Measurements from ENCODE around the gene ATP2A2. TPM values are rescaled to one million over a fixed set of nuclear protein-coding genes. Genes with fewer than 3 reads are reported as not detected.

Gene ATP2A2
- polyA plus RNA-seq, 1 donor (not counting 4 experiments of a cell fraction or from before 2014, with no cell fraction given), result 127 TPM

GRCh38 chr12:110349514-110350151 lies 68.6 kb downstream of the ATP2A2 start:
- Histone ChIP-seq H3K79me2 (ENCODE audit: control insufficient read depth, insufficient read depth, low read length) (peaks cover 6% of the 10 kb centered on the region), H4K20me1 (ENCODE audit: control insufficient read depth, extremely low read depth, insufficient read depth, low read length) (no peaks in the 10 kb centered on the region), H2AFZ (ENCODE audit: control insufficient read depth, low read length) (no peak overlapping the region), H3K27ac (ENCODE audit: control insufficient read depth, insufficient read depth, low read length) (no peak overlapping the region), H3K4me2 (ENCODE audit: control insufficient read depth, extremely low read depth, insufficient read depth, low read depth, low read length) (no peak overlapping the region), H3K27me3 (ENCODE audit: control insufficient read depth, extremely low read depth, insufficient read depth, low read length) (no peaks in the 10 kb centered on the region), H3K9me1 (ENCODE audit: control insufficient read depth, extremely low read depth, insufficient read depth, low read length) (no peaks in the 10 kb centered on the region), H3K9ac (ENCODE audit: control insufficient read depth, extremely low read depth, insufficient read depth, low read length) (no peak overlapping the region), H3K4me1 (ENCODE audit: control insufficient read depth, extremely low read depth, insufficient read depth, low read length) (peaks cover 15% of the 10 kb centered on the region), H3K4me3 (ENCODE audit: control insufficient read depth in 2 of 3, extremely low read depth in 1 of 3, insufficient read depth in 2 of 3, low read depth in 1 of 3, low read length in 3 of 3) (no peak overlapping the region), H3K9me3 (ENCODE audit: control insufficient read depth, low read depth, low read length) (no peaks in the 10 kb centered on the region), H3K36me3 (ENCODE audit: control insufficient read depth in 2 of 2, extremely low read depth in 1 of 2, insufficient read depth in 2 of 2, low read length in 2 of 2) (peaks cover 44 to 53% of the 10 kb centered on the region in 2 experiments)
- dilution Hi-C loops (cut with MboI; ENCODE audit: extremely low pct_ligation_motif_present, low sequenced_read_pairs), result no loop called here
- no peak for FAIRE-seq
- DNase-seq (ENCODE audit: low read depth, low spot score), result no peak
- TF ChIP-seq EZH2 (IDR thresholded peaks at IDR 0.05; ENCODE audit: low read length), result no peak

DNA sequence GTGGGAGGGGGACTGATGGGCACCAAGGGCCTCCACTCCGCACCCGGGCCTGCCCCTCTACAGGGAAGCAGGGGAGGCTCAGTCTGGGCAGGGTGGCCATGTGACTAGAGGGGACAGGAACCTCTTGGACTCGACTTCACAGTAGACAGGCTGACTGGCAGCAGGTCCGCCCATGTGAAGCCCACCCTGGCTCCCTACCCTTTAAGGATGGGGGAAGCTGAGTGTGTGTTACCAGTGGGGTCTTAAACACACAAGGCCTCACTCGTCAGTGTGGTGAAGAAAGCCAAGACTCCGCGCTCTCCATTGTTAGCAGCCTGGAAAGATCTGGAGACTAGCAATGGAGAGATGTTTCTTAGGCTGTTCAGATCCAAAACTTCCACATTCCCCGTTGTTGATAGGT lies 70.1 kb downstream of the ATP2A2 start:
- Histone ChIP-seq H3K27ac (ENCODE audit: control insufficient read depth, insufficient read depth, low read length) (no peak overlapping the region), H2AFZ (ENCODE audit: control insufficient read depth, low read length) (no peak overlapping the region), H3K4me3 (ENCODE audit: control insufficient read depth in 2 of 3, extremely low read depth in 1 of 3, insufficient read depth in 2 of 3, low read depth in 1 of 3, low read length in 3 of 3) (no peak overlapping the region), H3K27me3 (ENCODE audit: control insufficient read depth, extremely low read depth, insufficient read depth, low read length) (no peaks in the 10 kb centered on the region), H3K9me1 (ENCODE audit: control insufficient read depth, extremely low read depth, insufficient read depth, low read length) (no peaks in the 10 kb centered on the region), H3K4me2 (ENCODE audit: control insufficient read depth, extremely low read depth, insufficient read depth, low read depth, low read length) (no peak overlapping the region), H3K79me2 (ENCODE audit: control insufficient read depth, insufficient read depth, low read length) (peaks cover 2% of the 10 kb centered on the region), H4K20me1 (ENCODE audit: control insufficient read depth, extremely low read depth, insufficient read depth, low read length) (no peaks in the 10 kb centered on the region), H3K9ac (ENCODE audit: control insufficient read depth, extremely low read depth, insufficient read depth, low read length) (no peak overlapping the region), H3K9me3 (ENCODE audit: control insufficient read depth, low read depth, low read length) (no peaks in the 10 kb centered on the region), H3K4me1 (ENCODE audit: control insufficient read depth, extremely low read depth, insufficient read depth, low read length) (peaks cover under 1% of the 10 kb centered on the region), H3K36me3 (ENCODE audit: control insufficient read depth in 2 of 2, extremely low read depth in 1 of 2, insufficient read depth in 2 of 2, low read length in 2 of 2) (peaks cover 34 to 38% of the 10 kb centered on the region in 2 experiments)
- dilution Hi-C loops (cut with MboI; ENCODE audit: extremely low pct_ligation_motif_present, low sequenced_read_pairs), result no loop called here
- no peak for TF ChIP-seq EZH2 (IDR thresholded peaks at IDR 0.05; ENCODE audit: low read length)
- TF ChIP-seq, protein P1, sequence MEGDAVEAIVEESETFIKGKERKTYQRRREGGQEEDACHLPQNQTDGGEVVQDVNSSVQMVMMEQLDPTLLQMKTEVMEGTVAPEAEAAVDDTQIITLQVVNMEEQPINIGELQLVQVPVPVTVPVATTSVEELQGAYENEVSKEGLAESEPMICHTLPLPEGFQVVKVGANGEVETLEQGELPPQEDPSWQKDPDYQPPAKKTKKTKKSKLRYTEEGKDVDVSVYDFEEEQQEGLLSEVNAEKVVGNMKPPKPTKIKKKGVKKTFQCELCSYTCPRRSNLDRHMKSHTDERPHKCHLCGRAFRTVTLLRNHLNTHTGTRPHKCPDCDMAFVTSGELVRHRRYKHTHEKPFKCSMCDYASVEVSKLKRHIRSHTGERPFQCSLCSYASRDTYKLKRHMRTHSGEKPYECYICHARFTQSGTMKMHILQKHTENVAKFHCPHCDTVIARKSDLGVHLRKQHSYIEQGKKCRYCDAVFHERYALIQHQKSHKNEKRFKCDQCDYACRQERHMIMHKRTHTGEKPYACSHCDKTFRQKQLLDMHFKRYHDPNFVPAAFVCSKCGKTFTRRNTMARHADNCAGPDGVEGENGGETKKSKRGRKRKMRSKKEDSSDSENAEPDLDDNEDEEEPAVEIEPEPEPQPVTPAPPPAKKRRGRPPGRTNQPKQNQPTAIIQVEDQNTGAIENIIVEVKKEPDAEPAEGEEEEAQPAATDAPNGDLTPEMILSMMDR (optimal IDR thresholded peaks at IDR 0.05 in 1 of 3, IDR thresholded peaks at IDR 0.05 in 1 of 3, conservative IDR thresholded peaks at IDR 0.05 in 1 of 3; ENCODE audit: extremely low read depth in 1 of 3, insufficient read depth in 2 of 3, low read length in 3 of 3), result no peak
- no peak for FAIRE-seq
- no peak for DNase-seq (ENCODE audit: low read depth, low spot score)

DNA sequence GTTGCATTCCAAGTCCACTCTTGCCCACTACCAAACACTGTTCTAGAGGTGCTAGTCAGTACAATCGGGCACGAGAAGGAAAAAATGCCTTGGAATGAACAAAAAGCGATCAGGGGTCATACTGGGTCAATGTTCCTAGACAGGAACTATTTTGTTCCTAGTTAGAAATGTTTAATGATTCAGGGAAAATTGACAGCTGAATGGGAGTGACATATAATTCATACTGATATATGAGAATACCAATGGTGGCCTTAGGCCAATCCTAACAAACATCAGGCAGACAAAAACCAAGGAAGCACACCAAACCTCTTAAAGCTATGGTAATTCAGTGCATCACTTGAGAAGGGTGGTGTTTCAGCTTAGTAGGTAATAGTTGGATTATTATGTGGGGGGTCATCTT lies 71.4 kb downstream of the ATP2A2 start:
- H3K9me3 ChIP-seq (ENCODE audit: control insufficient read depth, low read depth, low read length), result no peaks in the 10 kb centered on the region
- H3K36me3 ChIP-seq (ENCODE audit: control insufficient read depth in 2 of 2, extremely low read depth in 1 of 2, insufficient read depth in 2 of 2, low read length in 2 of 2), result peaks cover 30 to 31% of the 10 kb centered on the region in 2 experiments
- no peaks in the 10 kb centered on the region for H4K20me1 ChIP-seq (ENCODE audit: control insufficient read depth, extremely low read depth, insufficient read depth, low read length)
- no peaks in the 10 kb centered on the region for H3K4me1 ChIP-seq (ENCODE audit: control insufficient read depth, extremely low read depth, insufficient read depth, low read length)
- no peak for FAIRE-seq
- no peak for TF ChIP-seq EZH2 (IDR thresholded peaks at IDR 0.05; ENCODE audit: low read length)
- TF ChIP-seq, protein P1 (optimal IDR thresholded peaks at IDR 0.05 in 1 of 3, IDR thresholded peaks at IDR 0.05 in 1 of 3, conservative IDR thresholded peaks at IDR 0.05 in 1 of 3; ENCODE audit: extremely low read depth in 1 of 3, insufficient read depth in 2 of 3, low read length in 3 of 3), result no peak
- H3K9me1 ChIP-seq (ENCODE audit: control insufficient read depth, extremely low read depth, insufficient read depth, low read length), result no peaks in the 10 kb centered on the region
- no peak overlapping the region for H3K4me3 ChIP-seq (ENCODE audit: control insufficient read depth in 2 of 3, extremely low read depth in 1 of 3, insufficient read depth in 2 of 3, low read depth in 1 of 3, low read length in 3 of 3)
- H2AFZ ChIP-seq (ENCODE audit: control insufficient read depth, low read length), result no peak overlapping the region
- H3K4me2 ChIP-seq (ENCODE audit: control insufficient read depth, extremely low read depth, insufficient read depth, low read depth, low read length), result no peak overlapping the region
- H3K9ac ChIP-seq (ENCODE audit: control insufficient read depth, extremely low read depth, insufficient read depth, low read length), result no peak overlapping the region
- no peaks in the 10 kb centered on the region for H3K27me3 ChIP-seq (ENCODE audit: control insufficient read depth, extremely low read depth, insufficient read depth, low read length)
- DNase-seq (ENCODE audit: low read depth, low spot score), result no peak
- dilution Hi-C loops (cut with MboI; ENCODE audit: extremely low pct_ligation_motif_present, low sequenced_read_pairs), result no loop called here
- no peak overlapping the region for H3K27ac ChIP-seq (ENCODE audit: control insufficient read depth, insufficient read depth, low read length)
- no peaks in the 10 kb centered on the region for H3K79me2 ChIP-seq (ENCODE audit: control insufficient read depth, insufficient read depth, low read length)
